Right lobe of liver (tissue), 4 donors: Measurements from ENCODE around the gene ENOX1.

ENCODE experiments used
- POLR2A ChIP-seq: fragments of 450-650 bp; IDR thresholded peaks from one replicate; pipeline ENCODE4 v1.6.1; 2017; ENCODE audit warnings: antibody characterized with exemption, mild to moderate bottlenecking
- TF ChIP-seq, protein P1 (sequence below), 4 donors: fragments of 200-600 bp in 3 of 4; fragments of 450-650 bp in 1 of 4; IDR thresholded peaks; one replicate each; pipeline versions ENCODE4 v1.5.1 to v1.8.0; 2016 to 2022; ENCODE audit warnings: antibody characterized with exemption in 4 of 4, mild to moderate bottlenecking in 2 of 4
- donor health status: DM: no; HTN: no; CAD: no.
- donor health status: DM: no; HTN: no; CAD: no.
- donor health status: DM: no; HTN: yes; CAD: no.

DNA sequence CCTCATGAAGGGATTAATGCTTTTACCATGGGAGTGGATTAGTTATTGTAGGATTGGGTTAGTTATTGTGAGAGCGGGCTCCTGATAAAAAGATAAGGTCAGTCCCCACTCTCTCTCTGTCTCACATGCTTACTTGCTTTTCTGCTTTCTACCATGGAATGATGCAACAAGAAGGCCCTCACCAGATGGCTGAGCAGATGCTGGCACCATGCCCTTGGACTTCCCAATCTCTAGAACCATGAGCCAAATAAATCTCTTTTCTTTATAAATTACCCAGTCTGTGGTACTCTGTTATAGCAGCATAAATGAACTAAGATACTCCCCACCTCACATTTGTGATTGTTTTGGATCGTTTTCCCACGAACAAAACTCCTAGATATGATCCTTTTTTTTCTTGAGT, 409.6 kb downstream of the ENOX1 start:
- TF ChIP-seq, protein P1, sequence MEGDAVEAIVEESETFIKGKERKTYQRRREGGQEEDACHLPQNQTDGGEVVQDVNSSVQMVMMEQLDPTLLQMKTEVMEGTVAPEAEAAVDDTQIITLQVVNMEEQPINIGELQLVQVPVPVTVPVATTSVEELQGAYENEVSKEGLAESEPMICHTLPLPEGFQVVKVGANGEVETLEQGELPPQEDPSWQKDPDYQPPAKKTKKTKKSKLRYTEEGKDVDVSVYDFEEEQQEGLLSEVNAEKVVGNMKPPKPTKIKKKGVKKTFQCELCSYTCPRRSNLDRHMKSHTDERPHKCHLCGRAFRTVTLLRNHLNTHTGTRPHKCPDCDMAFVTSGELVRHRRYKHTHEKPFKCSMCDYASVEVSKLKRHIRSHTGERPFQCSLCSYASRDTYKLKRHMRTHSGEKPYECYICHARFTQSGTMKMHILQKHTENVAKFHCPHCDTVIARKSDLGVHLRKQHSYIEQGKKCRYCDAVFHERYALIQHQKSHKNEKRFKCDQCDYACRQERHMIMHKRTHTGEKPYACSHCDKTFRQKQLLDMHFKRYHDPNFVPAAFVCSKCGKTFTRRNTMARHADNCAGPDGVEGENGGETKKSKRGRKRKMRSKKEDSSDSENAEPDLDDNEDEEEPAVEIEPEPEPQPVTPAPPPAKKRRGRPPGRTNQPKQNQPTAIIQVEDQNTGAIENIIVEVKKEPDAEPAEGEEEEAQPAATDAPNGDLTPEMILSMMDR (IDR thresholded peaks at IDR 0.05) = no peak
- no peak for TF ChIP-seq POLR2A
